ENCODE measurements around the gene MYO7A.

Gene MYO7A

DNA sequence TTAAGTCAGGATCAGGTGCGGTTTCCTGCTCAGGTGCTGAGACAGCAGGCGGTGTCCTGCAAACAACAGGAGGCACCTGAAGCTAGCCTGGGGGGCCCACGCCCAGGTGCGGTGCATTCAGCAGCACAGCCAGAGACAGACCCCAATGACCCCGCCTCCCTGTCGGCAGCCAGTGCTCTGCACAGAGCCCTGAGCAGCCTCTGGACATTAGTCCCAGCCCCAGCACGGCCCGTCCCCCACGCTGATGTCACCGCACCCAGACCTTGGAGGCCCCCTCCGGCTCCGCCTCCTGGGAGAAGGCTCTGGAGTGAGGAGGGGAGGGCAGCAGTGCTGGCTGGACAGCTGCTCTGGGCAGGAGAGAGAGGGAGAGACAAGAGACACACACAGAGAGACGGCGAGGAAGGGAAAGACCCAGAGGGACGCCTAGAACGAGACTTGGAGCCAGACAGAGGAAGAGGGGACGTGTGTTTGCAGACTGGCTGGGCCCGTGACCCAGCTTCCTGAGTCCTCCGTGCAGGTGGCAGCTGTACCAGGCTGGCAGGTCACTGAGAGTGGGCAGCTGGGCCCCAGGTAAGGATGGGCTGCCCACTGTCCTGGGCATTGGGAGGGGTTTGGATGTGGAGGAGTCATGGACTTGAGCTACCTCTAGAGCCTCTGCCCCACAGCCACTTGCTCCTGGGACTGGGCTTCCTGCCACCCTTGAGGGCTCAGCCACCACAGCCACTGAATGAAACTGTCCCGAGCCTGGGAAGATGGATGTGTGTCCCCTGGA is at the start of gene MYO7A:
MYO7A (plus strand) TSS at position 327 of the 772 bp plus-strand sequence. CDS start 2,389 bp downstream, outside the sequence.
- no peak for DNase-seq (ENCODE audit: low read depth)

DNA sequence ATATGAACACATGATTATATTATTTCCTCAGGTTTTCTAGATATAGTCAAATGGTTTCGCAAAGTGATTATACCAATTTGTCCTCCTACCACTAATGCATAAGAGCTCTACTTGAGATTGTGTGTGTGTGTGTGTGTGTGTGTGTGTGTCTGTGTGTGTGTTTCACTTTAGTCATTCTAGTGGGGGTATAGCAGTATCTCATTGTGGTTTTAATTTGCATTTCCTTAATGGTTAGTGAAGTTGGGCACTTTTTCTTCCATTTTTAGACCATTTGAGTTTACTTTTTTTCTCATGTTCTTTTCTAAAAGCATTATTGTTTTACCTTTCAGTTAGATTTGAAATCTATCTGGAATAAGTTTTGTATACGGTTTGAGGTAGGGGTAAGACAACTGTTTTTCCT is 48.4 kb upstream of the MYO7A start:
- no peak for DNase-seq (ENCODE audit: low read depth)

DNA sequence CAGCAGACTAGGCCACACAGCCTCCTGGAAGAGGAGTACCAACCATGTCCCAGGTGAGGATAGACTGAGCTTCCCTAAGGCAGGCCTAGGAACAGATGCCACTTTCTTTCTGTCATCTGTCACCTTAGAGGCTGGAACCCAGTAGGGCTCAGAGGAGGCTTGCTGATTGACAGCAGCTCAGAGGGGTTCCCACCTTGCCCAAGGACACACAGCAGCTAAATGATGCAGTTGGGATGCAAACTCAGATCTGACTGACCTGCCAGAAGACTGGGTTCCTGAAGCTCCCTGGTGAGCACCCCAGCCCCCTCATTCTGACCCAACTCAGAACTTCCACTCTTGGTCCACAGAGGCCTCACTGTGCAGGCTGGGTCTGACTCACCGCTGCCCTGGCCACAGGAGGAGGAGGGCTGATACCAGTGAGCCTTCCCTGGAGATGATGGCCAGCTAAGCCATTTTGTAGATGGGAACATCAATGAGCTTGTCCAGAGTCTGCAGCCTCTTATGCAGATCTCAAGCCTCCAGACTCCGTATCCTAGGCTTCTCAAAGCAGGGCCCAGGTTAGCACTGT is 47.3 kb upstream of the MYO7A start:
- no peak for DNase-seq (ENCODE audit: low read depth)

- no peak for DNase-seq (ENCODE audit: low read depth)
These were observed 46.6 kb upstream of the MYO7A start for GRCh38 chr11:77081381-77081851.

GRCh38 chr11:77081976-77082836 is 45.8 kb upstream of the MYO7A start:
- DNase-seq (ENCODE audit: low read depth), result no peak

GRCh38 chr11:77082838-77083565 is 45.0 kb upstream of the MYO7A start:
- peak; percentile 34 for DNase-seq (ENCODE audit: low read depth)

DNA sequence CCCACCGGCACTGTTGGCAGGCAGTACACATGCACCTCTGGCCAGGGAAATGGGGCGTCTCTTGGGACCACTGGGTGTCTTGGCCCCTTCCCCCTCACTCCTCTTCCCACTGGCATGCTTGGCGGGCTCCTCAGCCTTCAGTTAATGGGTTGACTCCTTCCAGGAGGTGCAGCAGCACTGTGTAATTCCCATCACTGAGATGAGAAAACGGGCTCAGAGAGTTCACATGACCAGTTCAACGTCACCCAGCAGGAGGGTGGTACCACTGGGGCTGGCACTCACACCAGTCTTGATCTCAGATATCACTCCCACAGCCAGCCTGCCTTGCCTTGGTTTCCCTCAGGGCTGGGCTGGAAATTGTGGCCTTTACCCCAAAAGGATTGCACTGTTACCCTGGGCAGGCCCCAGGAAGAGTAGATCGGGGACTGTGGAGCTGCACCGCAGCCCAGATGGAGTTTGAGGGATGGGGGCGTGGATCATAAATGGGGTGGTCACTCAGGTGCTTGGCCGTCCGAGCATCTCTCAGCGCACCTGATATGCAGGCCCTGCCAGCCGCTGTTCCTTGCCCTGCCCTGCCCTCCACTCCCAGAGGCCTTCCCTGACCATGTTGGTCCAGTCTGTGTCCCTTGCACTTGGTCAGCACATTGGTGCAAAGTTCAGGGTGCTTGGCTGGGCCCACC is 44.3 kb upstream of the MYO7A start:
- DNase-seq (ENCODE audit: low read depth), result no peak

DNA sequence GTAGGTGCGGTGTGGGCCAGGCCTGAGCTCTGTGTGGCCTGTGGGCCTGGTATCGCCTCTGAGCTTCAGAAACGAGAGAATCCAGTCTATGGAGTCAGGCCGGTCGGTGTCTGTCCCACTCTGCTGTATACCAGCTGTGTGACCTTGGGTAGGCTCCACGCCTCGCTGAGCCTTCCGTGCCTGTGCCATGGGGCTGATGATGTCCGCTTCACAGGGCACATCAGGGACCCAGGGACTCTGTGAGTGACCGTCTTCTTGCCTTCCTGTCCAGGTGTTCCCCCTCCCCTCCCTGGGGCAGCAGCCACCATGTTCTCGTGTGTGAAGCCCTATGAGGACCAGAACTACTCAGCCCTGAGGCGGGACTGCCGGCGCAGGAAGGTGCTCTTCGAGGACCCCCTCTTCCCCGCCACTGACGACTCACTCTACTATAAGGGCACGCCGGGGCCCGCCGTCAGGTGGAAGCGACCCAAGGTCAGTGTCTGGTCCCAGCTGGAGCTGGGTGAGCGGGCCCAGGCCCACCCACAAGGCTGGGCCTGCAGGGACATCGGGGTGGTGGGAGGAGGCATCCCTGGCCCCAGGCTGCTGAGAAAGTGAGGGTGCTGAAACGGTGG is 43.4 kb upstream of the MYO7A start:
- DNase-seq (ENCODE audit: low read depth), result no peak

DNA sequence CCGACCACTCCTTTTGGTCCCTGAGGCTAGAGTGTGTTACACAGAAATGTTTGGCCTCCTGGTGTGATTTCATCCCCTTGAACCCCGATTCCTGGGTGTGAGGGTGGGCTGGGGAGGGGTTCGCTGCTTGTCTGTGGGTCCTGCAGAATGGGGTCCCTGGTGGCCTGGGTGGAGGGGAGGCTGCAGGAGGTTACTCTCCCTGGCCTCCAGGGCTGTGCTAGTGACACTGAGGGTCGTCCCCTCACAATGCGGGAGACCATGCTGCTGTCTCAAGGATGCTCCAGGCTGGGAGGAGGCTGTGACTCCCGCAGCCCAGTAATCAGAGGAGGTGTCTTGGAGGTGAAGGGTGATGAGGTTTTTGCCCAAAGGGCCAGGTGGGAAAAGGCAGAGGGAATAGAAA is 42.4 kb upstream of the MYO7A start:
- no peak for DNase-seq (ENCODE audit: low read depth)

DNA sequence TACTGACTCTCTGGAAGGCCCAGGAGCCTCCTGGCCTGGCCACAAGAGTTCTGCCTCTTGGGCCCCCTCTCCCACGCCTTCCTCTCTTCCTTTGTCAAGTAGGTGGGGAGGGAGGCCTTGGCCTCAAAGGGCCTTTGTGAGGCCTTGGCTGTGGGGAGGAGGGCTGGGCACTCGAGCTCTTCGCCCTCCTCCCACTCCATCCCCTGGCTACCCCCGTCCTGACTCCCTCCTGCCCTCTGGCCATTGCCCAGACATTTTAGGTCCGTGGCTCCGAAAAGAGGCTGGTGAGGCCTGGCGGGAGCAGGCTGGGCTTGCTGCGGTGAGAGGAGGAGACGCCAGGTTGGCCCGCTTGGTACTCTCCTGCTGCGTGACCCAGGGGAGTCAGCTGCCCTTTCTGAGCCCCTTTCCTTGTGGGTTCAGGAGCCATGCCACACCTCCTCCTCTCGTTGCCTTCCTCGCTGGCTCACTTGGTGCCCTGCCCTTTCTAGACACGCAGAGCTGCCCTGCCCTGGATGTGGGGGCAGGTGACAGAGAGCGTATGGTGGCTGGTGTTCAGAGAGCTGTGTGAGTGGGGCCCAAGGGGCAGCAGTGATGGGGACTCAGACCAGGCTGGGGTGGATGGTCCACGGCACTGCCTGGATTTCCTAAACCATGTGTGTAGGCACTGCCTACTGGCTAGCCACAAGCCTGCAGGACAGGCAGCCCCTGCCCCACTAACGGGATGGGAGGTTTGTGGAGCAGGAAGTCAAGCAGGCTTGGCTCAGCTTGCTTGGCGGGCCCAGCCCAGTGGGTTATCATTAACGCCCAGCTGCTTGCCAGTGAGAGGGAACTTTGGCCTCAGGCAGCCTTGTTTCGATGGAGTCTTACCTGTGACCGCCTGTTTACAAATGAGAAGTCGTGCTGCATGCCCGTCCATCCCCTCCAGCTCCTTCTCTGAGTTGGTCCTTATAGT is 41.2 kb upstream of the MYO7A start:
- DNase-seq (ENCODE audit: low read depth), result no peak

DNA sequence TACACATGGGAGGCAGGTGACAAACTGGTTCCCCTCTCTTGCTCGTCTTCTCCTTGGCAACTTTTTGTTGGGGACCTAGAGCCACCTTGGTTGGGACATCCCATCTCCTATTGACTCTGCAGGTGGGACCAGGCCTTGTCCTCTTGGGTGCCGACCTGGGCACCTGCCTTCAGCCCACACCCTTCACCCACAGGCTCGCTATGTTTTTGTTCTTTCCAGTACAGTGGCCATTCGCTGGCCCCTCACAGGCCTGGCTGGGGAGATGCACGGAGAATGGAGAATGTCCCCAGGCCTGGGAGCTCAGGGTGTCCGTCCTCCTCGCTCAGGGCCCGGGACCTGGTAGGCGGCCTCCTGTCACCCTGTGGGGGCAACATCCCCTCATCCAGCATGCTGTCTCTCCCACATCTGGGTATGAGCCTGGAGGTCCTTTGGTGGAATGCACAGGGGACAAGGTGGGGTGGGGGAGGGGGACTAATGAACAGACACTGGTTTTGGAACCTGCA is 40.3 kb upstream of the MYO7A start:
- no peak for DNase-seq (ENCODE audit: low read depth)

DNA sequence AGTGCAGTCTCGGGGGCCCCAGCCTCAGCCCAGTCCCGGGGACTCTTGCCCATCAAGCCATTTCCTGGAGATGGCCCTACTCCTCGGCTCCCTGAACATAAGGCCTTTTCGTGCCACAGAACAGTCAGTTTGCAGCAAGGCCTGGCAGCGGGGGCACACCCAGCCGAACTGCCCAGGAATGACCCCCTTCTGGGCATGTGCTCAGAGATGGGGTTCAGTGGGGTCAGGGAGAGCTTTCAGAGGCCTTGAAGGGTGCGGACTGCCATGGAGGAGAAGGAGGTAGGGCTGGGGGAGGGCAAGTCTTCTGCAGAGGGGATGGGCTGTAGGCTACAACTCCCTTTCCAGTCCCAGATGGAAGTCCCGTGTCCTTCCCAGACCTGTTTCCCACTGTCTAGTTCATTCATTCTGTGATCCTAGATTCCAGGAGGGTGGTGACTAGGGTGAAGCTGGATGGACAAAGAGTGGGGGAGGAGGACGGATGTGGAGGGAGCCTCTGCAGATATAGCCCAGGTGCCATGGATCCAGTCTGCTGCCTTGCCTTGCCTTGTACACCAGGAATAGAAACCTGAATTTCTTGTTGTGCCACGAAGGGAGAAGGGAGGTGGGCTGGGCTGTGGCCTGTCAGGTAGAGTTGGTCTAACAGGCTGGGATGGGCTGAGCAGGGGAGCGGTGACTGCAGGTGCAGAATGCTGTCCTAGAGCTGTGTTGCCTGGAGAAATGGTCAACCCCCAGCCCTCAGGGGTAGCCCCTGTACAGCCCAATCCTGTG is 39.6 kb upstream of the MYO7A start:
- no peak for DNase-seq (ENCODE audit: low read depth)

GRCh38 chr11:77089004-77089545 is 39.0 kb upstream of the MYO7A start:
- DNase-seq (ENCODE audit: low read depth), result no peak

- DNase-seq (ENCODE audit: low read depth), result no peak
These were observed 38.0 kb upstream of the MYO7A start for GRCh38 chr11:77090046-77090372.

- no peak for DNase-seq (ENCODE audit: low read depth)
These were observed 37.5 kb upstream of the MYO7A start for GRCh38 chr11:77090373-77091111.

DNA sequence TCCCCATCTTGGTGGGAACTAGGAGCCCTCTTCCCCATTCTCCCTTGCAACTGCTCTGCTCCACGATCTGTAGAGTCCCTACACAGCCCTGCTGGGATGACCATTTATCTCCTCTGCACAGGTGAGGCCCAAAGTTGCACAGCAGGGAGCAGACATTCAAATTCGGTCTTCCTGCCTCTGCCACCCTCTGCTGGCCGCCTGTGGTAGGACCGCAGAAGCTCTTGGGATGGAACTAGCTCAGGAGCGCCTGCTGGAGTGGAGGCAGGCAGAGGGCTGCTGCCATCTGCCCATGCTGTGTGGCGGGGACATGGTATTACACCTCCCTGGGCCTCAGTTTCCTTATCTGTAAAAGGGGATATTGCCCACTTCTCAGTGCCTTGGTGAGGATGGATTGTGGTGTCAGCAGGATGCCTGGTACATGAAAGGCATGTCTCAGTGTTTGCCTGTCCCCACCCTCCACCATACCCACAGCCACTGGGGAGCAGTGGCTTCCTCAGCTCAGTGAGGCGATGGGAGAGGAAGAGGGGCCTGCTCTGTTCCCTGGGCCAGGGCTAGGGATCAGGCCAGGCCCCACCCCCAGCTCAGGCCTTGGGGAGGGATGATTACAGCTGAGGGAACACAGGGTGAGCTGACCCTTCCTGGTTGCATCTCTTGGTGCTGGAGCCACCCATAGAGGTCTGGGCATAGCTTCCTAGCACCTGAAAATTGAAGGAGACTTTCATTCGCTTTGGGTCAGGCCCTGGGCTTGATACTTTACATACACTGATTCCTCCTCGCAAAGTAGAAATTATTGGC is 36.7 kb upstream of the MYO7A start:
- DNase-seq (ENCODE audit: low read depth), result peak; percentile 74

GRCh38 chr11:77092382-77092781 is 35.7 kb upstream of the MYO7A start:
- DNase-seq (ENCODE audit: low read depth), result no peak

All from activated T-cell treated with anti-CD3 and anti-CD28 coated beads for 48 hours (primary cell).